PC-3 (cell line): ENCODE results near the gene AKAP6. TPM values are rescaled to one million over a fixed set of nuclear protein-coding genes. Genes with fewer than 3 reads are reported as not detected.

Experiments used
- ATAC-seq: fragments of 200-7000 bp; cut with Tn5 transposase; 2 replicates; pipeline ENCODE4 v1.9.1; 2020; ENCODE audit warnings: mild to moderate bottlenecking, moderate library complexity
- BruUV-seq: library from RNA; stranded (reverse); fragments of 400-500 nt; replicated peaks from 2 replicates; lab custom pipeline; 2021; lab: Mats Ljungman, UMichigan
- CTCF ChIA-PET: fragments of 300-600 bp; sonication (Branson Sonifier 250); formaldehyde crosslinking; loops from one replicate; lab custom pipeline; 2022; ENCODE audit warnings: antibody characterized with exemption; lab: Charles Lee
- POLR2A ChIA-PET: fragments of 300-600 bp; sonication (Branson Sonifier 250); formaldehyde crosslinking; loops from one replicate; lab custom pipeline; 2022; ENCODE audit warnings: antibody characterized with exemption; ENCODE audit not compliant: unreplicated experiment; lab: Charles Lee
- DNase-seq: peaks from one replicate; pipeline ENCODE4 v3.0.0-alpha.2; 2015
- H2AFZ ChIP-seq: fragments of 300-600 bp; sonication (generic); 2 replicates; pipeline ENCODE4 v1.6.0; 2016; ENCODE audit warnings: antibody characterized with exemption, low read length
- H3F3A ChIP-seq: fragments of 300-600 bp; sonication (generic); one replicate; pipeline ENCODE4 v1.6.0; 2017; ENCODE audit warnings: antibody characterized with exemption, low read length, control low read depth, mild to moderate bottlenecking; ENCODE audit not compliant: unreplicated experiment
- H3K27ac ChIP-seq: fragments of 300-600 bp; sonication (generic); 2 replicates; pipeline ENCODE4 v1.5.1; 2016; ENCODE audit warnings: mild to moderate bottlenecking, low read length
- H3K27me3 ChIP-seq: fragments of 300-600 bp; sonication (generic); 2 replicates; pipeline ENCODE4 v1.6.1; 2016; ENCODE audit warnings: low read length, mixed read lengths
- H3K36me3 ChIP-seq: fragments of 300-600 bp; sonication (generic); 2 replicates; pipeline ENCODE4 v1.6.1; 2016; ENCODE audit warnings: low read depth, mixed run types, low read length, mixed read lengths
- H3K4me1 ChIP-seq: fragments of 300-600 bp; sonication (generic); 2 replicates; pipeline ENCODE4 v1.5.1; 2016; ENCODE audit warnings: low read length; ENCODE audit not compliant: insufficient read depth
- H3K4me2 ChIP-seq: fragments of 300-600 bp; sonication (generic); 2 replicates; pipeline ENCODE4 v1.6.0; 2016; ENCODE audit warnings: low read length
- H3K4me3 ChIP-seq: fragments of 300-600 bp; sonication (generic); 2 replicates; pipeline ENCODE4 v1.5.1; 2016; ENCODE audit warnings: mild to moderate bottlenecking, low read length, mixed read lengths
- H3K79me2 ChIP-seq: fragments of 300-600 bp; sonication (generic); 2 replicates; pipeline ENCODE4 v1.6.1; 2017; ENCODE audit warnings: low read length, mixed read lengths
- H3K9ac ChIP-seq: fragments of 300-600 bp; sonication (generic); 2 replicates; pipeline ENCODE4 v1.6.0; 2016; ENCODE audit warnings: mild to moderate bottlenecking, low read length
- H3K9me2 ChIP-seq: fragments of 300-600 bp; sonication (generic); replicated peaks from 2 replicates; pipeline ENCODE4 v1.6.1; 2016; ENCODE audit warnings: mixed run types, low read length, mixed read lengths
- H3K9me3 ChIP-seq: fragments of 300-600 bp; sonication (generic); 2 replicates; pipeline ENCODE4 v1.6.1; 2016; ENCODE audit warnings: low read length, mixed read lengths
- H4K20me1 ChIP-seq: fragments of 300-600 bp; sonication (generic); 2 replicates; pipeline ENCODE4 v1.6.1; 2016; ENCODE audit warnings: low read length, mixed read lengths
- EZH2 ChIP-seq: fragments of 300-600 bp; sonication (generic); IDR thresholded peaks from one replicate; pipeline ENCODE4 v1.6.1; 2017; ENCODE audit warnings: antibody characterized with exemption, mild to moderate bottlenecking, low read length; ENCODE audit not compliant: unreplicated experiment
- EZH2phosphoT487 ChIP-seq: fragments of 300-600 bp; sonication (generic); IDR thresholded peaks from 2 replicates; pipeline ENCODE4 v1.6.1; 2018; ENCODE audit warnings: mild to moderate bottlenecking, antibody characterized with exemption, low read length, borderline replicate concordance
- intact Hi-C: fragments of 100-400 bp; cut with micrococcal nuclease; formaldehyde crosslinking; loops from 2 replicates; pipeline ENCODE4 v1.9.0; 2023
- total RNA-seq: library from RNA; depleted of rRNA; stranded (reverse); fragments of >200 nt; gene quantifications from 2 replicates; pipeline ENCODE4 v1.2.3, GENCODE V29; 2014
- TF ChIP-seq, protein P1 (sequence below): fragments of 300-600 bp; sonication (generic); conservative IDR thresholded peaks from 2 replicates; pipeline ENCODE4 v1.5.1; 2017; ENCODE audit warnings: antibody characterized with exemption, low read depth, mild to moderate bottlenecking, low read length

Gene AKAP6
- total RNA-seq, 1 experiment from 2014 or later = 1.5 TPM

DNA sequence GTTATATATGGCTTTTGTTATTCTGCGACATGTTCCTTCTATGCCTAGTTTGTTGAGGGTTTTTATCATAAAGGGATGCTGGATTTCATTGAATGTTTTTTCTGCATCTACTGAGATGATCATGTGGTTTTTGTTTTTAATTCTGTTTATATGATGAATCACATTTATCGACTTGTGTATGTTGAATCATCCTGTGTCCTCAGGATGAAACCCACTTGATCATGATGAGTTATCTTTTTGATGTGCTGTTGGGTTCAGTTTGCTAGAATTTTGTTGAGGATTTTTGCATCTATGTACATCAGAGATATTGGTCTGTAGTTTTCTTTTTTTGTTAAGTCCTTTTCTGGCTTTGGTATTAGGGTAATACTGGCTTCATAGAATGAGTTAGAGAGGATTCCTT is 291.2 kb downstream of the AKAP6 start:
- peak; percentile 71 for DNase-seq
- Histone ChIP-seq H3K4me3 (no peak overlapping the region), H2AFZ (no peak overlapping the region), H3K9ac (no peak overlapping the region), H3K27ac (peak overlapping the region; percentile 62), H3K36me3 (no peaks in the 10 kb centered on the region), H3K79me2 (no peaks in the 10 kb centered on the region), H3K9me2 (no peaks in the 10 kb centered on the region), H3K4me1 (peaks cover 55% of the 10 kb centered on the region), H3K27me3 (no peaks in the 10 kb centered on the region), H4K20me1 (no peaks in the 10 kb centered on the region), H3K9me3 (no peaks in the 10 kb centered on the region), H3F3A (peaks cover 10% of the 10 kb centered on the region), H3K4me2 (peak overlapping the region; percentile 60)
- CTCF ChIA-PET = no interaction called here
- no TSS peak for BruUV-seq
- intact Hi-C loops = no loop called here
- TF ChIP-seq EZH2phosphoT487 (no peak), EZH2 (no peak)
- TF ChIP-seq, protein P1, sequence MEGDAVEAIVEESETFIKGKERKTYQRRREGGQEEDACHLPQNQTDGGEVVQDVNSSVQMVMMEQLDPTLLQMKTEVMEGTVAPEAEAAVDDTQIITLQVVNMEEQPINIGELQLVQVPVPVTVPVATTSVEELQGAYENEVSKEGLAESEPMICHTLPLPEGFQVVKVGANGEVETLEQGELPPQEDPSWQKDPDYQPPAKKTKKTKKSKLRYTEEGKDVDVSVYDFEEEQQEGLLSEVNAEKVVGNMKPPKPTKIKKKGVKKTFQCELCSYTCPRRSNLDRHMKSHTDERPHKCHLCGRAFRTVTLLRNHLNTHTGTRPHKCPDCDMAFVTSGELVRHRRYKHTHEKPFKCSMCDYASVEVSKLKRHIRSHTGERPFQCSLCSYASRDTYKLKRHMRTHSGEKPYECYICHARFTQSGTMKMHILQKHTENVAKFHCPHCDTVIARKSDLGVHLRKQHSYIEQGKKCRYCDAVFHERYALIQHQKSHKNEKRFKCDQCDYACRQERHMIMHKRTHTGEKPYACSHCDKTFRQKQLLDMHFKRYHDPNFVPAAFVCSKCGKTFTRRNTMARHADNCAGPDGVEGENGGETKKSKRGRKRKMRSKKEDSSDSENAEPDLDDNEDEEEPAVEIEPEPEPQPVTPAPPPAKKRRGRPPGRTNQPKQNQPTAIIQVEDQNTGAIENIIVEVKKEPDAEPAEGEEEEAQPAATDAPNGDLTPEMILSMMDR = no peak
- ATAC-seq = peak; percentile 59
- POLR2A ChIA-PET = interaction anchor here (0.6 kb wide), 1 partner anchor 8 kb away, joined by 3 read pairs; no protein-coding TSS in a partner anchor

DNA sequence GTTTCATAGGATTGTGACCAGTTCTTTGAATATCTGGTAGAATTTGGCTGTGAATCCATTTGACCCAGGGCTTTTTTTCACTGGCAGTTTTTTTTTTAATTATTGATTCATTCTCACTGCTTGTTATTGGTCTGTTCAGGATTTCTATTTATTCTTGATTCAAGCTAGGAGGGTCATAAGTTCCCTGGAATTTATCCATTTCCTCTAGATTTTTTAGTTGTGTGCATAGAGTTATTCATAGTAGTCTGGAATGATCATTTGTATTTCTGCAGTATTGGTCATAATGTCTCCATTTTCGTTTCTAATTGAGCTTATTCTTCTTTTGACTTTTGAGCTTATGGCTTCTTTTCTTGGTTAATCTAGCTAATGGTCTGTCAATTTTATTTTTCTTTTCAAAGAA is 291.6 kb downstream of the AKAP6 start:
- Histone ChIP-seq H3K4me2 (peak overlapping the region; percentile 60), H3K27ac (peak overlapping the region; percentile 62)
- CTCF ChIA-PET = no interaction called here

DNA sequence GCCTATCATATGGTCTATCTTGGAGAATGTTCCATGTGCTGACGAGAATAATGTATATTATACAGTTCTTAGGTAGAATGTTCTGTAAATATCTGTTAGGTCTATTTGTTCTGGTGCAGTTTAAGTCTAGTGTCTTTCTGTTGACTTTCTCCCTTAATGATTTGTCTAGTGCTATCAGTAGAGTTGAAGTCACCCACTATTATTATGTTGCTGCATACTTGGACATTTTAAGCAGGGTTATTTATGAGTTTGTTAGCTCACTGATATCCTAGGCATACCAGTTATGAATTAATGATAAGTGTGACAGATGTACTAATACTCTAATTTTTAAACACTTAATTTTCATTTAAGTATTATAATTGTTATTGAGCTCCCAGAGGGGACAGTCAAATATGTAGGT is 292.5 kb downstream of the AKAP6 start:
- no peak for TF ChIP-seq EZH2phosphoT487
- TF ChIP-seq, protein P1 = no peak
- TF ChIP-seq EZH2 = no peak
- Histone ChIP-seq H3K4me1 (peaks cover 55% of the 10 kb centered on the region), H3K79me2 (no peaks in the 10 kb centered on the region), H3K9me3 (no peaks in the 10 kb centered on the region), H3K9me2 (no peaks in the 10 kb centered on the region), H3F3A (peaks cover 10% of the 10 kb centered on the region), H4K20me1 (no peaks in the 10 kb centered on the region), H3K9ac (no peak overlapping the region), H3K27me3 (no peaks in the 10 kb centered on the region), H3K36me3 (no peaks in the 10 kb centered on the region), H3K27ac (no peak overlapping the region), H2AFZ (no peak overlapping the region), H3K4me2 (no peak overlapping the region), H3K4me3 (no peak overlapping the region)
- ATAC-seq = no peak
- POLR2A ChIA-PET = interaction anchor here (0.6 kb wide), 1 partner anchor 116 kb away, joined by 3 read pairs; no protein-coding TSS in a partner anchor
- intact Hi-C loops = no loop called here
- no peak for DNase-seq
- no TSS peak for BruUV-seq
- CTCF ChIA-PET = no interaction called here

More for the DNA sequence above, 291.6 kb downstream of the AKAP6 start:
- DNase-seq (peak; percentile 43), ATAC-seq (peak; percentile 27)
- H3K4me3 ChIP-seq = peak overlapping the region; percentile 12; the same call in 1 of the 2 replicates
- no peaks in the 10 kb centered on the region for H3K9me2 ChIP-seq
- POLR2A ChIA-PET = interaction anchor here (0.6 kb wide), 3 partner anchors 9 to 117 kb away, joined by 3 to 4 read pairs (median 3); no protein-coding TSS in a partner anchor
- no peaks in the 10 kb centered on the region for H3K27me3 ChIP-seq
- H2AFZ ChIP-seq = no peak overlapping the region
- TF ChIP-seq EZH2phosphoT487 (no peak), EZH2 (no peak)
- TF ChIP-seq, protein P1 = no peak
- H4K20me1 ChIP-seq = no peaks in the 10 kb centered on the region
- no peaks in the 10 kb centered on the region for H3K9me3 ChIP-seq
- peaks cover 55% of the 10 kb centered on the region for H3K4me1 ChIP-seq
- no peaks in the 10 kb centered on the region for H3K36me3 ChIP-seq
- no peak overlapping the region for H3K9ac ChIP-seq
- intact Hi-C loops = no loop called here
- H3F3A ChIP-seq = peaks cover 10% of the 10 kb centered on the region
- no TSS peak for BruUV-seq
- no peaks in the 10 kb centered on the region for H3K79me2 ChIP-seq
